HepG2 (cell line): ENCODE data around the gene CNR2. TPM values are rescaled to one million over a fixed set of nuclear protein-coding genes. Genes with fewer than 3 reads are reported as not detected.

ENCODE experiments used
- GABPB1 ChIP-seq: IDR thresholded peaks from 2 replicates; pipeline ENCODE4 v1.6.1; 2016; ENCODE audit warnings: mild to moderate bottlenecking, missing genetic modification reagents, moderate library complexity, missing compliant biosample characterization
- IRF2 ChIP-seq: IDR thresholded peaks from 2 replicates; pipeline ENCODE4 v1.6.1; 2018; ENCODE audit warnings: missing genetic modification reagents, missing compliant biosample characterization
- NFYB ChIP-seq: sonication (generic); formaldehyde crosslinking; IDR thresholded peaks from 2 replicates; pipeline ENCODE4 v1.4.0; 2020; ENCODE audit warnings: missing genetic modification reagents
- NKX3-1 ChIP-seq: sonication (generic); formaldehyde crosslinking; IDR thresholded peaks from 2 replicates; pipeline ENCODE4 v1.5.0; 2020; ENCODE audit warnings: missing genetic modification reagents
- NR2C2 ChIP-seq: sonication (generic); formaldehyde crosslinking; IDR thresholded peaks from 2 replicates; pipeline ENCODE4 v1.4.0; 2020; ENCODE audit warnings: missing genetic modification reagents, mild to moderate bottlenecking, moderate library complexity, borderline replicate concordance
- RCOR2 ChIP-seq: IDR thresholded peaks from 2 replicates; pipeline ENCODE4 v1.6.1; 2016; ENCODE audit warnings: missing biosample characterization, missing genetic modification reagents
- SALL1 ChIP-seq: sonication (generic); formaldehyde crosslinking; IDR thresholded peaks from 2 replicates; pipeline ENCODE4 v1.8.0; 2022; ENCODE audit warnings: mild to moderate bottlenecking, missing genetic modification reagents
- SRY ChIP-seq: sonication (generic); formaldehyde crosslinking; IDR thresholded peaks from 2 replicates; pipeline ENCODE4 v1.8.0; 2022; ENCODE audit warnings: mild to moderate bottlenecking, missing genetic modification reagents
- ZNF17 ChIP-seq: sonication (generic); formaldehyde crosslinking; IDR thresholded peaks from 2 replicates; pipeline ENCODE4 v1.5.0; 2020; ENCODE audit warnings: mild to moderate bottlenecking, missing genetic modification reagents
- ZNF180 ChIP-seq: sonication (generic); formaldehyde crosslinking; IDR thresholded peaks from 2 replicates; pipeline ENCODE4 v1.4.0; 2020; ENCODE audit warnings: low read depth, missing genetic modification reagents, borderline replicate concordance
- ZNF24 ChIP-seq: fragments of 450-650 bp; IDR thresholded peaks from 2 replicates; pipeline ENCODE4 v1.6.1; 2017; ENCODE audit warnings: antibody characterized with exemption, mild to moderate bottlenecking
- ZNF3 ChIP-seq: IDR thresholded peaks from 2 replicates; pipeline ENCODE4 v1.7.0; 2017; ENCODE audit warnings: inconsistent platforms
- polyA plus RNA-seq, 8 experiments: library from polyadenylated mRNA; depleted of rRNA in 3 of 8; stranded (reverse) in 7 of 8; unstranded in 1 of 8; fragments of >200 nt; fragmentation: Illumina TruSeq in 4 of 8; extraction: Trizol in 4 of 8; gene quantifications; 2 replicates each; pipeline versions ENCODE4 v1.2.1 to v1.2.3, GENCODE V29; 2011 to 2016; ENCODE audit warnings: low read depth in 4 of 8, missing spikeins in 1 of 8, mixed read lengths in 1 of 8; ENCODE audit not compliant: insufficient read depth in 1 of 8
- total RNA-seq, 5 experiments: library from RNA; depleted of rRNA; stranded (reverse); fragments of >200 nt; fragmentation: Illumina TruSeq; extraction: Trizol; gene quantifications; 2 replicates each; pipeline ENCODE4 v1.2.3, GENCODE V29; 2016; ENCODE audit warnings: low read depth in 1 of 5
- TF ChIP-seq, protein P1 (sequence below): sonication (generic); formaldehyde crosslinking; IDR thresholded peaks from 2 replicates; pipeline ENCODE4 v1.5.0; 2020; ENCODE audit warnings: mild to moderate bottlenecking, low read depth, missing genetic modification reagents, borderline replicate concordance
- TF ChIP-seq, protein P2 (sequence below): sonication (generic); formaldehyde crosslinking; IDR thresholded peaks from 2 replicates; pipeline ENCODE4 v1.4.0; 2020; ENCODE audit warnings: mild to moderate bottlenecking, missing genetic modification reagents, borderline replicate concordance
- TF ChIP-seq, protein P3 (sequence below): sonication (generic); formaldehyde crosslinking; IDR thresholded peaks from 2 replicates; pipeline ENCODE4 v1.8.0; 2022; ENCODE audit warnings: mild to moderate bottlenecking, missing genetic modification reagents; ENCODE audit not compliant: insufficient replicate concordance
- TF ChIP-seq, protein P4 (sequence below): sonication (generic); formaldehyde crosslinking; IDR thresholded peaks from 2 replicates; pipeline ENCODE4 v1.5.0; 2020; ENCODE audit warnings: missing genetic modification reagents
- TF ChIP-seq, protein P5 (sequence below): sonication (generic); formaldehyde crosslinking; IDR thresholded peaks from 2 replicates; pipeline ENCODE4 v1.4.0; 2020; ENCODE audit warnings: mild to moderate bottlenecking, low read depth, missing genetic modification reagents
- TF ChIP-seq, protein P6 (sequence below): sonication (generic); formaldehyde crosslinking; IDR thresholded peaks from 2 replicates; pipeline ENCODE4 v1.8.1; 2023; ENCODE audit warnings: missing genetic modification reagents, inconsistent platforms, borderline replicate concordance

Gene CNR2
- total and polyA plus RNA-seq, 2 of the 13 experiments (the other 11 are each of a cell fraction or from before 2014, with no cell fraction given): not detected

DNA sequence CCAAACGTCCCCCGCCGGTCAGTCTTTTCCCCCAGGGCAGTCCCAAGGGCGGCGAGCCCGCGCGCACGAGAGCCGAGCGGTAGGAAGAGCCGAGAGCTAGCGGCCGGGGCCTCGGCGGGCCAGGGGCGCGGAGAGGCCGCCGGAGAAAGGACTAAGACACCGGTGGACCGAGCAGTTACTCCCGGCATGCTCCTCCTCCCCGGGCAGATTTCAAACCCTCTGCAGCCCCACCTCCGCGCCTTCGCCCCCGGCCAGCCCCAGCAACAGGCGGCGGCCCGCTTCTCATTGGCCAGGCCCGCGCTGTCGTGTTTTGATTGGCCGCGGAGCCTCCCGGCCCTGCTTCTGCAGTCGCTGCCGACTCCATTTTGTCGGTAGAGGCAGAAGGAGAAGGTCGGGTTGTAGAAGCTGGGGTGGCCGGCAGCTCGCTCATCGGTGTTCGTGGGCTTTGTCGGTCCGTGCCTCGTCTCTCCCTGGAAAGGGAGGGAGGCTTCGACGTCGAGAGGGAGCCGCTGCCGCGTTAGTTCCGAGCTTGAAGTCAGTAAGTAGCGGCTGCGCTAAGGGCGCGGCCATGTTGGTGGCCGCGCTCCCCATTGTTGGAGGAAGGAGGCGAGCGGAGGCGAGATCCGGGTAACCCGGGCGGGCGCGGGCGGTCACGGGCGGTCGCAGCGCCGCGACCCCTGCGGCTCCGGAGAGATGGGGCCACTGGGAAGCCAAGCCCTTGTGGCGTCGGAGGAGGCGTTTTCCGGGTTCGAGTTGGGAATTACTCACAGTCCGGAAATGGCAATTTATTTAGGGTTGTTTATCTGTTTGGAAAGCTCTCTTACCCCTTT lies 46.5 kb upstream of the CNR2 start, which contains the start of gene PNRC2 (continued):
- TF ChIP-seq, protein P1, sequence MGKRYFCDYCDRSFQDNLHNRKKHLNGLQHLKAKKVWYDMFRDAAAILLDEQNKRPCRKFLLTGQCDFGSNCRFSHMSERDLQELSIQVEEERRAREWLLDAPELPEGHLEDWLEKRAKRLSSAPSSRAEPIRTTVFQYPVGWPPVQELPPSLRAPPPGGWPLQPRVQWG (CRISPR knock-in tag): no peak
- TF ChIP-seq ZNF24: no peak
- TF ChIP-seq NR2C2 (CRISPR knock-in tag): peak; percentile 65; the same call in 1 of the 2 replicates
- peak; percentile 93 for TF ChIP-seq NFYB (CRISPR knock-in tag)
- TF ChIP-seq, protein P2, sequence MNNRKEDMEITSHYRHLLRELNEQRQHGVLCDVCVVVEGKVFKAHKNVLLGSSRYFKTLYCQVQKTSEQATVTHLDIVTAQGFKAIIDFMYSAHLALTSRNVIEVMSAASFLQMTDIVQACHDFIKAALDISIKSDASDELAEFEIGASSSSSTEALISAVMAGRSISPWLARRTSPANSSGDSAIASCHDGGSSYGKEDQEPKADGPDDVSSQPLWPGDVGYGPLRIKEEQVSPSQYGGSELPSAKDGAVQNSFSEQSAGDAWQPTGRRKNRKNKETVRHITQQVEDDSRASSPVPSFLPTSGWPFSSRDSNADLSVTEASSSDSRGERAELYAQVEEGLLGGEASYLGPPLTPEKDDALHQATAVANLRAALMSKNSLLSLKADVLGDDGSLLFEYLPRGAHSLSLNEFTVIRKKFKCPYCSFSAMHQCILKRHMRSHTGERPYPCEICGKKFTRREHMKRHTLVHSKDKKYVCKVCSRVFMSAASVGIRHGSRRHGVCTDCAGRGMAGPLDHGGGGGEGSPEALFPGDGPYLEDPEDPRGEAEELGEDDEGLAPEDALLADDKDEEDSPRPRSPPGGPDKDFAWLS (CRISPR knock-in tag): no peak
- TF ChIP-seq, protein P3, sequence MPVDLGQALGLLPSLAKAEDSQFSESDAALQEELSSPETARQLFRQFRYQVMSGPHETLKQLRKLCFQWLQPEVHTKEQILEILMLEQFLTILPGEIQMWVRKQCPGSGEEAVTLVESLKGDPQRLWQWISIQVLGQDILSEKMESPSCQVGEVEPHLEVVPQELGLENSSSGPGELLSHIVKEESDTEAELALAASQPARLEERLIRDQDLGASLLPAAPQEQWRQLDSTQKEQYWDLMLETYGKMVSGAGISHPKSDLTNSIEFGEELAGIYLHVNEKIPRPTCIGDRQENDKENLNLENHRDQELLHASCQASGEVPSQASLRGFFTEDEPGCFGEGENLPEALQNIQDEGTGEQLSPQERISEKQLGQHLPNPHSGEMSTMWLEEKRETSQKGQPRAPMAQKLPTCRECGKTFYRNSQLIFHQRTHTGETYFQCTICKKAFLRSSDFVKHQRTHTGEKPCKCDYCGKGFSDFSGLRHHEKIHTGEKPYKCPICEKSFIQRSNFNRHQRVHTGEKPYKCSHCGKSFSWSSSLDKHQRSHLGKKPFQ (CRISPR knock-in tag): peak; percentile 90
- TF ChIP-seq IRF2 (CRISPR knock-in tag): peak; percentile 86
- TF ChIP-seq ZNF180 (CRISPR knock-in tag): no peak
- no peak for TF ChIP-seq ZNF17 (CRISPR knock-in tag)
- peak; percentile 73; the same call in 1 of the 2 replicates for TF ChIP-seq NKX3-1 (CRISPR knock-in tag)
- TF ChIP-seq ZNF3 (CRISPR knock-in tag): no peak
- peak; percentile 91 for TF ChIP-seq SALL1 (CRISPR knock-in tag)
- TF ChIP-seq, protein P4, sequence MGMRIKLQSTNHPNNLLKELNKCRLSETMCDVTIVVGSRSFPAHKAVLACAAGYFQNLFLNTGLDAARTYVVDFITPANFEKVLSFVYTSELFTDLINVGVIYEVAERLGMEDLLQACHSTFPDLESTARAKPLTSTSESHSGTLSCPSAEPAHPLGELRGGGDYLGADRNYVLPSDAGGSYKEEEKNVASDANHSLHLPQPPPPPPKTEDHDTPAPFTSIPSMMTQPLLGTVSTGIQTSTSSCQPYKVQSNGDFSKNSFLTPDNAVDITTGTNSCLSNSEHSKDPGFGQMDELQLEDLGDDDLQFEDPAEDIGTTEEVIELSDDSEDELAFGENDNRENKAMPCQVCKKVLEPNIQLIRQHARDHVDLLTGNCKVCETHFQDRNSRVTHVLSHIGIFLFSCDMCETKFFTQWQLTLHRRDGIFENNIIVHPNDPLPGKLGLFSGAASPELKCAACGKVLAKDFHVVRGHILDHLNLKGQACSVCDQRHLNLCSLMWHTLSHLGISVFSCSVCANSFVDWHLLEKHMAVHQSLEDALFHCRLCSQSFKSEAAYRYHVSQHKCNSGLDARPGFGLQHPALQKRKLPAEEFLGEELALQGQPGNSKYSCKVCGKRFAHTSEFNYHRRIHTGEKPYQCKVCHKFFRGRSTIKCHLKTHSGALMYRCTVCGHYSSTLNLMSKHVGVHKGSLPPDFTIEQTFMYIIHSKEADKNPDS (CRISPR knock-in tag): no peak
- peak; percentile 79 for TF ChIP-seq GABPB1 (CRISPR knock-in tag)
- TF ChIP-seq, protein P5, sequence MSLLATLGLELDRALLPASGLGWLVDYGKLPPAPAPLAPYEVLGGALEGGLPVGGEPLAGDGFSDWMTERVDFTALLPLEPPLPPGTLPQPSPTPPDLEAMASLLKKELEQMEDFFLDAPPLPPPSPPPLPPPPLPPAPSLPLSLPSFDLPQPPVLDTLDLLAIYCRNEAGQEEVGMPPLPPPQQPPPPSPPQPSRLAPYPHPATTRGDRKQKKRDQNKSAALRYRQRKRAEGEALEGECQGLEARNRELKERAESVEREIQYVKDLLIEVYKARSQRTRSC: no peak
- no peak for TF ChIP-seq RCOR2 (CRISPR knock-in tag)
- TF ChIP-seq, protein P6, sequence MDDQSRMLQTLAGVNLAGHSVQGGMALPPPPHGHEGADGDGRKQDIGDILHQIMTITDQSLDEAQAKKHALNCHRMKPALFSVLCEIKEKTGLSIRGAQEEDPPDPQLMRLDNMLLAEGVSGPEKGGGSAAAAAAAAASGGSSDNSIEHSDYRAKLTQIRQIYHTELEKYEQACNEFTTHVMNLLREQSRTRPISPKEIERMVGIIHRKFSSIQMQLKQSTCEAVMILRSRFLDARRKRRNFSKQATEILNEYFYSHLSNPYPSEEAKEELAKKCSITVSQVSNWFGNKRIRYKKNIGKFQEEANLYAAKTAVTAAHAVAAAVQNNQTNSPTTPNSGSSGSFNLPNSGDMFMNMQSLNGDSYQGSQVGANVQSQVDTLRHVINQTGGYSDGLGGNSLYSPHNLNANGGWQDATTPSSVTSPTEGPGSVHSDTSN: 0 out of 2 replicates have a peak, but pooled peaks have one; percentile 57
- TF ChIP-seq SRY (CRISPR knock-in tag): peak; percentile 40; the same call in 1 of the 2 replicates
